Measurements from ENCODE around the gene PDE4B. TPM values are rescaled to one million over a fixed set of nuclear protein-coding genes. Genes with fewer than 3 reads are reported as not detected.

Gene PDE4B
- total and polyA plus RNA-seq, 9 of the 15 experiments (the other 6 are each of a cell fraction or from before 2014, with no cell fraction given): 0.09 TPM; not detected in 8

DNA sequence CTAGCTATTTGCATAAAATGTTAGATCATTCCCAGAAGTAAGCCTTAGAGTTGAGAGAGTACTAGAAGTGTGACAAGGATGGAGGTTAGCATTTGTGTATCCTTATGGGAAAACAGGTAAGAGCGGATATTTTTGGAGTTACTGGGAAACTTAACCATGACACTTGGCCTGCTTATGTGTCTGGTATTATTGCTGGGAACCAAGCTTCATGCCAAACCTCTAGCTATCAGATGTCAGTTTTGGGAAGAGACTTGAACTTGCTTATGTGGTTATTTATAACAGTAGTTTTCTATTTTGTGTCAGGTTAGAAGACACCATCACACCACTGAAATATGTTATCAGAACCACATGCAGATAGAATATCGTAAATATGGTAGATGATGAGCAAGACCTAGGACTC is 511.0 kb downstream of the PDE4B start (continued):
- TF ChIP-seq UBTF (IDR thresholded peaks at IDR 0.05; ENCODE audit: borderline replicate concordance in 1 of 2, low read depth in 2 of 2, low read length in 2 of 2) (no peak), NCOA2 (IDR thresholded peaks at IDR 0.05; ENCODE audit: partially characterized antibody in 2 of 2) (no peak), ELF1 (tag; IDR thresholded peaks at IDR 0.05) (no peak), SMARCA4 (IDR thresholded peaks at IDR 0.05) (no peak), KLF6 (CRISPR knock-in tag; IDR thresholded peaks at IDR 0.05; ENCODE audit: borderline replicate concordance) (no peak), ZBTB11 (CRISPR knock-in tag; IDR thresholded peaks at IDR 0.05) (no peak), ZNF76 (CRISPR knock-in tag; IDR thresholded peaks at IDR 0.05; ENCODE audit: borderline replicate concordance) (no peak)
- TF ChIP-seq, protein P1, sequence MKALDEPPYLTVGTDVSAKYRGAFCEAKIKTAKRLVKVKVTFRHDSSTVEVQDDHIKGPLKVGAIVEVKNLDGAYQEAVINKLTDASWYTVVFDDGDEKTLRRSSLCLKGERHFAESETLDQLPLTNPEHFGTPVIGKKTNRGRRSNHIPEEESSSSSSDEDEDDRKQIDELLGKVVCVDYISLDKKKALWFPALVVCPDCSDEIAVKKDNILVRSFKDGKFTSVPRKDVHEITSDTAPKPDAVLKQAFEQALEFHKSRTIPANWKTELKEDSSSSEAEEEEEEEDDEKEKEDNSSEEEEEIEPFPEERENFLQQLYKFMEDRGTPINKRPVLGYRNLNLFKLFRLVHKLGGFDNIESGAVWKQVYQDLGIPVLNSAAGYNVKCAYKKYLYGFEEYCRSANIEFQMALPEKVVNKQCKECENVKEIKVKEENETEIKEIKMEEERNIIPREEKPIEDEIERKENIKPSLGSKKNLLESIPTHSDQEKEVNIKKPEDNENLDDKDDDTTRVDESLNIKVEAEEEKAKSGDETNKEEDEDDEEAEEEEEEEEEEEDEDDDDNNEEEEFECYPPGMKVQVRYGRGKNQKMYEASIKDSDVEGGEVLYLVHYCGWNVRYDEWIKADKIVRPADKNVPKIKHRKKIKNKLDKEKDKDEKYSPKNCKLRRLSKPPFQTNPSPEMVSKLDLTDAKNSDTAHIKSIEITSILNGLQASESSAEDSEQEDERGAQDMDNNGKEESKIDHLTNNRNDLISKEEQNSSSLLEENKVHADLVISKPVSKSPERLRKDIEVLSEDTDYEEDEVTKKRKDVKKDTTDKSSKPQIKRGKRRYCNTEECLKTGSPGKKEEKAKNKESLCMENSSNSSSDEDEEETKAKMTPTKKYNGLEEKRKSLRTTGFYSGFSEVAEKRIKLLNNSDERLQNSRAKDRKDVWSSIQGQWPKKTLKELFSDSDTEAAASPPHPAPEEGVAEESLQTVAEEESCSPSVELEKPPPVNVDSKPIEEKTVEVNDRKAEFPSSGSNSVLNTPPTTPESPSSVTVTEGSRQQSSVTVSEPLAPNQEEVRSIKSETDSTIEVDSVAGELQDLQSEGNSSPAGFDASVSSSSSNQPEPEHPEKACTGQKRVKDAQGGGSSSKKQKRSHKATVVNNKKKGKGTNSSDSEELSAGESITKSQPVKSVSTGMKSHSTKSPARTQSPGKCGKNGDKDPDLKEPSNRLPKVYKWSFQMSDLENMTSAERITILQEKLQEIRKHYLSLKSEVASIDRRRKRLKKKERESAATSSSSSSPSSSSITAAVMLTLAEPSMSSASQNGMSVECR (CRISPR knock-in tag; IDR thresholded peaks at IDR 0.05): no peak
